ENCODE results near the gene BDKRB2. TPM values are rescaled to one million over a fixed set of nuclear protein-coding genes. Genes with fewer than 3 reads are reported as not detected.

Gene BDKRB2
- total RNA-seq, 4 donors from 2014 or later: 3.2 to 9.9 (median 5.3) TPM

DNA sequence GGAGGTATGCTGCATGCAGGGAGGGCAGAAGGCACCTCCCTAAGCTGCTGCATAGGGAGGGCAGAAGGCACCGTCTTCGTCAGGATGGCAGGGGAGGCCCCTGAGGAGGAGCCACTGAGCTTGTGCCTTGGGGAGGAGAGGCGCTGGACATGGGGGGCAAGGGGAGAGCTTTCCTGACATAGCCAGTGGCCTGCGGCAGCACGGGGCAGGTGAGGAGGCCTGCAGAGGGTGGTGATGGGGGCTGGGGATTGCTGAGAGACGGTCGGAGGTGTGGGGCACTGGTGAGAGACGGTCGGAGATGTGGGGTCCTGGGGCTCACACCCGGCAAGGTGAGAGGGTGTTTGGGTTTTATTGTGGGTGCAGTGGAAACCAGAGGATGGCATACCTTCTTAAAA lies 10.4 kb upstream of the BDKRB2 start:
- Histone ChIP-seq H3K4me3 (replicated peaks in 1 of 3) (no peak overlapping the region), H3K9me3 (no peaks in the 10 kb centered on the region), H3K36me3 (no peaks in the 10 kb centered on the region), H3K27me3 (no peaks in the 10 kb centered on the region), H3K27ac (peak overlapping the region; percentile 92 to 97 (median 96)), H3K4me1 (peaks cover 49 to 70% of the 10 kb centered on the region in 2 donors)
- no peak for DNase-seq
- 88 to 93% methylated on average over 10 of the region's 10 CpGs for WGBS, 2 donors
- intact Hi-C loops (cut with DNase I): no loop called here
- TF ChIP-seq CTCF (IDR thresholded peaks at IDR 0.05): no peak
- TF ChIP-seq POLR2A (IDR thresholded peaks at IDR 0.05): no peak

DNA sequence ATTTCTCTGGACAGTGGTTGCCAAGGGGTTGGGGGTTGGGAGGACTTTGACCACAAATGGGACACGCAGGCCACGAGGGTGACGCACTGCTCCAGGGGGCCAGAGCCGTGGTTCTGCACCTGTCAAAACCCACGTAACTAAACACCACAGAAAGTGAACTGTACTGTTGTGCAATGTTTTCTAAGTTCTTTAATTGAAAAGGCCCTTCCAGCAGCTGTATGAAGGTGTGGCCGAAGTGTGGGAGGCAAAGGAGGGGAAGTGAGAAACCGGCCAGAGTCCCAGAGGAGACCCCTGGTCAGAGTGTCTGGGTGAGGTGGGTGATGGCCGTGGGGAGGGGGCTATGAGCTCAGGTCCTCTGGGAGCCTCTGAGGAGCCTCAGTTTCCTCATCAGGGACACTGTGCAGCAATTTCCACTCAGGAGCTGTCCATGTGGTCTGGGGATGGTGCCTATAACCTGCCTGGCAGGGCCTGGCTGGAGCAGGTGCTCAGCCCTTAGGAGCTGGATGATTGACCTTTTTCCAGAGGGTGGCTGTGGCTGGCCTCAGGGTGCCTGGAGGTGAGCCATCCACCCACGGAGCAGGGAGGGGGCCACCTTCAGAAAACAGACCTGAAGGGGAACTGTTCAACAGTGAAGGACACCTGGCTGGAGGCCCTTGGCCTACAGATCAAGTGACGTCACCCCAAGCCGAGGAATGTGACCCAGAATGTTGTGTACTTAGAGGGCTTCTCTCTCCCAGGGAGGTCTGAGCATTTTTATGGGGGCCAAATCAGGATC lies 9.8 kb upstream of the BDKRB2 start:
- WGBS, 2 donors: 53 to 61% methylated on average over 9 to 10 of the region's 11 CpGs
- peak overlapping the region; percentile 92 to 97 (median 96) for H3K27ac ChIP-seq

DNA sequence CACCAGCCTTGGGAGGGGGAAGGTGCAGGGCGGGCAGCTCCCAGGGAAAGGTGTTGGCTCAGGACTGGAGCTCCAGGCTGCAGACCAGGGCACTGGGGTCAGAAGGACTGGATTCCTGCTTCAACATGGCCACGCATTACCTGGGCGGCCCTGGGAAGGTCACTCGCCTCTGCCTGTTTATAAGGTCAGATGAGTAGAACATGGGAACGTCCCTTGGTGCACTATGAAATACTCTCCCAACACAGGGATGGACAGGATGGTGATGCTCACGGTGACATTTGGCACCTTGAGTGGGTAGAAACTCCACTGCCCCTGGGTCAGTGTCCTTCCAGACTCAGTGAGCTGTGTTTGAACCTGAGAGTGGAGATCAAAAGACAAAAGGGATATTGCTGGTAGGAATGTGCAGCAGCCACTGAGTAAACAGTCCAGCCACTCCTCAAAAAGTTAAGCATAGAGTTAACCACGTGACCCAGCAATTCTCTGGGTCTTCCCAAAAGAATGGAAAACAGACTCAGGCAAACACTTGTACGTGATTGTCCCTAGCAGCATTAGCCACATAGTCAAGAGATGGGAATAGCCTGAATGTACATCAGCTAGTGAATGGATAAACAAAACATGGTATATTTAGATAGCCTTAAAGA lies 9.1 kb upstream of the BDKRB2 start:
- WGBS, 2 donors: 41 to 42% methylated on average over 6 to 8 of the region's 8 CpGs
- no peaks in the 10 kb centered on the region for H3K27me3 ChIP-seq
- no peaks in the 10 kb centered on the region for H3K36me3 ChIP-seq
- H3K4me3 ChIP-seq (replicated peaks in 1 of 3): no peak overlapping the region
- DNase-seq: peak in 1 of 2 donors; percentile 55
- intact Hi-C loops (cut with DNase I): no loop called here
- H3K27ac ChIP-seq: peak overlapping the region; percentile 92 to 97 (median 96)
- no peaks in the 10 kb centered on the region for H3K9me3 ChIP-seq
- TF ChIP-seq POLR2A (IDR thresholded peaks at IDR 0.05) (no peak), CTCF (IDR thresholded peaks at IDR 0.05) (peak in 1 of 6 experiments; percentile 31)
- peaks cover 46 to 65% of the 10 kb centered on the region in 2 donors for H3K4me1 ChIP-seq

More for the DNA sequence above, 9.8 kb upstream of the BDKRB2 start:
- H3K27me3 ChIP-seq: no peaks in the 10 kb centered on the region
- no peak overlapping the region for H3K4me3 ChIP-seq (replicated peaks in 1 of 3)
- peak; percentile 96 to 98 for DNase-seq
- intact Hi-C loops (cut with DNase I): no loop called here
- no peaks in the 10 kb centered on the region for H3K36me3 ChIP-seq
- peaks cover 46 to 69% of the 10 kb centered on the region in 2 donors for H3K4me1 ChIP-seq
- no peaks in the 10 kb centered on the region for H3K9me3 ChIP-seq
- TF ChIP-seq POLR2A (IDR thresholded peaks at IDR 0.05) (no peak), CTCF (IDR thresholded peaks at IDR 0.05) (no peak)

GRCh38 chr14:96197163-96197852 lies 7.3 kb upstream of the BDKRB2 start:
- Histone ChIP-seq H3K9me3 (no peaks in the 10 kb centered on the region), H3K4me3 (replicated peaks in 1 of 3) (no peak overlapping the region), H3K27ac (peak overlapping the region; percentile 76 to 97 (median 92)), H3K4me1 (peaks cover 46 to 61% of the 10 kb centered on the region in 2 donors), H3K36me3 (no peaks in the 10 kb centered on the region), H3K27me3 (no peaks in the 10 kb centered on the region)
- 95 to 96% methylated on average over 20 of the region's 20 CpGs for WGBS, 2 donors
- DNase-seq: no peak
- intact Hi-C loops (cut with DNase I): no loop called here
- no peak for TF ChIP-seq POLR2A (IDR thresholded peaks at IDR 0.05)
- TF ChIP-seq CTCF (IDR thresholded peaks at IDR 0.05): no peak

Data from thyroid gland (tissue), 4 donors.